HepG2 (cell line): ENCODE measurements around the gene ZSWIM9. TPM values are rescaled to one million over a fixed set of nuclear protein-coding genes. Genes with fewer than 3 reads are reported as not detected.

Experiments
- CSRNP1 ChIP-seq: sonication (generic); formaldehyde crosslinking; IDR thresholded peaks from 2 replicates; pipeline ENCODE4 v1.8.1; 2023; ENCODE audit warnings: mild to moderate bottlenecking, missing genetic modification reagents
- FOXO4 ChIP-seq: sonication (generic); formaldehyde crosslinking; conservative IDR thresholded peaks from 2 replicates; pipeline ENCODE4 v1.8.1; 2023; ENCODE audit warnings: missing genetic modification reagents
- HNRNPL ChIP-seq: fragments of 200-400 bp; formaldehyde crosslinking; IDR thresholded peaks from 2 replicates; pipeline ENCODE4 v1.6.1; 2017; ENCODE audit warnings: mild to moderate bottlenecking, low read depth, low read length
- KDM3A ChIP-seq: IDR thresholded peaks from 2 replicates; pipeline ENCODE4 v1.6.1; 2018; ENCODE audit warnings: low read depth, missing compliant biosample characterization
- MED13 ChIP-seq: sonication (generic); formaldehyde crosslinking; IDR thresholded peaks from 2 replicates; pipeline ENCODE4 v1.5.0; 2020; ENCODE audit warnings: missing genetic modification reagents
- PAF1 ChIP-seq: IDR thresholded peaks from 2 replicates; pipeline ENCODE4 v1.6.1; 2016; ENCODE audit warnings: missing genetic modification reagents, missing compliant biosample characterization
- PATZ1 ChIP-seq: sonication (generic); formaldehyde crosslinking; IDR thresholded peaks from 2 replicates; pipeline ENCODE4 v1.4.0; 2020; ENCODE audit warnings: missing genetic modification reagents
- SRY ChIP-seq: sonication (generic); formaldehyde crosslinking; IDR thresholded peaks from 2 replicates; pipeline ENCODE4 v1.8.0; 2022; ENCODE audit warnings: mild to moderate bottlenecking, missing genetic modification reagents
- THAP7 ChIP-seq: sonication (generic); formaldehyde crosslinking; IDR thresholded peaks from 2 replicates; pipeline ENCODE4 v1.8.1; 2023; ENCODE audit warnings: mild to moderate bottlenecking, missing genetic modification reagents
- ZBTB1 ChIP-seq: sonication (generic); formaldehyde crosslinking; IDR thresholded peaks from 2 replicates; pipeline ENCODE4 v1.4.0; 2020; ENCODE audit warnings: missing genetic modification reagents, borderline replicate concordance
- ZBTB4 ChIP-seq: sonication (generic); formaldehyde crosslinking; IDR thresholded peaks from 2 replicates; pipeline ENCODE4 v1.4.0; 2020; ENCODE audit warnings: missing genetic modification reagents, mild to moderate bottlenecking, borderline replicate concordance
- ZBTB46 ChIP-seq: sonication (generic); formaldehyde crosslinking; IDR thresholded peaks from 2 replicates; pipeline ENCODE4 v1.4.0; 2020; ENCODE audit warnings: mild to moderate bottlenecking, missing genetic modification reagents, borderline replicate concordance
- ZNF281 ChIP-seq: sonication (generic); formaldehyde crosslinking; IDR thresholded peaks from 2 replicates; pipeline ENCODE4 v1.4.0; 2020; ENCODE audit warnings: missing genetic modification reagents, borderline replicate concordance
- ZNF496 ChIP-seq: sonication (generic); formaldehyde crosslinking; IDR thresholded peaks from 2 replicates; pipeline ENCODE4 v1.8.1; 2023; ENCODE audit warnings: mild to moderate bottlenecking, moderate library complexity, missing genetic modification reagents; ENCODE audit not compliant: insufficient replicate concordance
- ZNF839 ChIP-seq: sonication (generic); formaldehyde crosslinking; IDR thresholded peaks from 2 replicates; pipeline ENCODE4 v1.4.0; 2020; ENCODE audit warnings: missing genetic modification reagents, mild to moderate bottlenecking, borderline replicate concordance
- polyA plus RNA-seq, 8 experiments: library from polyadenylated mRNA; depleted of rRNA in 3 of 8; stranded (reverse) in 7 of 8; unstranded in 1 of 8; fragments of >200 nt; fragmentation: Illumina TruSeq in 4 of 8; extraction: Trizol in 4 of 8; gene quantifications; 2 replicates each; pipeline versions ENCODE4 v1.2.1 to v1.2.3, GENCODE V29; 2011 to 2016; ENCODE audit warnings: low read depth in 4 of 8, missing spikeins in 1 of 8, mixed read lengths in 1 of 8; ENCODE audit not compliant: insufficient read depth in 1 of 8
- total RNA-seq, 5 experiments: library from RNA; depleted of rRNA; stranded (reverse); fragments of >200 nt; fragmentation: Illumina TruSeq; extraction: Trizol; gene quantifications; 2 replicates each; pipeline ENCODE4 v1.2.3, GENCODE V29; 2016; ENCODE audit warnings: low read depth in 1 of 5

Gene ZSWIM9
- total and polyA plus RNA-seq, 2 of the 13 experiments (the other 11 are each of a cell fraction or from before 2014, with no cell fraction given) = 0.18 to 1.1 TPM

GRCh38 chr19:48169578-48169938 lies 922 bp upstream of the ZSWIM9 start (continued):
- TF ChIP-seq CSRNP1 (no peak), SRY (no peak), HNRNPL (no peak), ZNF496 (CRISPR knock-in tag) (no peak), KDM3A (CRISPR knock-in tag) (no peak), FOXO4 (CRISPR knock-in tag) (no peak), THAP7 (no peak), ZNF281 (CRISPR knock-in tag) (0 out of 2 replicates have a peak, but pooled peaks have one; percentile 16), MED13 (CRISPR knock-in tag) (no peak), ZBTB46 (CRISPR knock-in tag) (no peak), ZNF839 (no peak), ZBTB4 (CRISPR knock-in tag) (no peak), ZBTB1 (no peak), PAF1 (CRISPR knock-in tag) (no peak), PATZ1 (CRISPR knock-in tag) (peak; percentile 64)
